Suppressor macrophage treated with lipopolysaccharide for 4 hours (primary cell): ENCODE results near the gene STK16.
"Not testable (repeated sequence)": the region's sequence is repeated elsewhere in the genome, so short reads cannot be mapped to it uniquely, and the experiment has no call there.

ENCODE experiments used
- DNase-seq: peaks from one replicate; pipeline ENCODE4 v3.0.0-alpha.2; 2020

STK16 gene

DNA sequence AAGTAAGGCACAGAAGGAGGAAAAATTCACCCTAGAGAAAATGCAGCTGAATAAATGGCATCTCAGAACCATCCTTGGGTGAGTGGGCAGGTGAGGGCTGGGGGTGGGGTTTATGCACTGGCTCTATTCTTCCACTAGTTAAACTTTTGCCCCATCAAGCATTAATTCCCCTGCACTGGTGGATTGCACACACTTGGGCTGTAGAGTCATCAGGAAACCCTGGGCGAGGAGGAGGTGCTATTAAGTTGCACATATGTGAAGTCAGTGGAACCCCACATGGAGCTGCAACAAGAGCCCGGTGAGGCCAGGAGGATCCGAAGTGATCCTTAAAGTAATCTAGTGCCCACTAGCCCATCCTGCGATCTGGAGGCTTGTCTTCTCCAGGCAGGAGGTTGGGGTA lies 27.1 kb downstream of the STK16 start:
- no peak for DNase-seq

DNA sequence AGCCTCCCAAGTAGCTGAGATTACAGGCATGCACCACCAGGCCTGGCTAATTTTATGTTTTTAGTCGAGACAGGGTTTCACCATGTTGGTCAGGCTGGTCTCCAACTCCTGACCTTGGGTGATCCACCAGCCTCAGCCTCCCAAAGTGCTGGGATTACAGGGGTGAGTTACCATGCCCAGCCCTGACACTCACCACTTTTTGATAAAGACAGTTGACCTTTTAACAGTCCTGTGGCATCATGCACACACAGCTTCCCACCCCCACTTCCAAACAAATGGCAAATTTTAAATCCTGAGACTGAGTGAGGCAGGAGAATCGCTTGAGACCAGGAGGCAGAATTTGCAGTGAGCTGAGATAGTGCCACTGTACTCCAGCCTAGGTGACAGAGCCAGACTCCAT lies 27.7 kb downstream of the STK16 start:
- peak; percentile 39 for DNase-seq

DNA sequence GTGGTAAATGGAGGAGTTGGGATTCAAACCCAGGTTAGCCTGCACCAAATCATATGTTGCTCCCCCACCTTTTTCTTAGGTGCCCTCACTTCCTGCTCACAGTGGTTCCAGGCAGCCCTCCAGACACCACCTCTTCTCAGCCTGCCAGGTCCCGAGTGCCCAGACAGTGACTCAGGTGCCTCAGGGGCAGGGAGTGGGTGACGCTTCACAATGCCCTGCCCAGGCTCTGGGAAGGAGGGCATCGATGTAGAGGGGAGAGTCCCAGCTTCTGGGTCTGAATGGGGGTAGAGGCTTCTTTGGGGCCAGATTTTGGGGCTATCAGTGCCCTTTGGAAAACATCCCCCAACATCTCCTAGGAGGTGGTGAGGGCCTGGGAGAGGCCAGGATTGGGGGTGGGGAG lies 28.7 kb downstream of the STK16 start:
- no peak for DNase-seq

DNA sequence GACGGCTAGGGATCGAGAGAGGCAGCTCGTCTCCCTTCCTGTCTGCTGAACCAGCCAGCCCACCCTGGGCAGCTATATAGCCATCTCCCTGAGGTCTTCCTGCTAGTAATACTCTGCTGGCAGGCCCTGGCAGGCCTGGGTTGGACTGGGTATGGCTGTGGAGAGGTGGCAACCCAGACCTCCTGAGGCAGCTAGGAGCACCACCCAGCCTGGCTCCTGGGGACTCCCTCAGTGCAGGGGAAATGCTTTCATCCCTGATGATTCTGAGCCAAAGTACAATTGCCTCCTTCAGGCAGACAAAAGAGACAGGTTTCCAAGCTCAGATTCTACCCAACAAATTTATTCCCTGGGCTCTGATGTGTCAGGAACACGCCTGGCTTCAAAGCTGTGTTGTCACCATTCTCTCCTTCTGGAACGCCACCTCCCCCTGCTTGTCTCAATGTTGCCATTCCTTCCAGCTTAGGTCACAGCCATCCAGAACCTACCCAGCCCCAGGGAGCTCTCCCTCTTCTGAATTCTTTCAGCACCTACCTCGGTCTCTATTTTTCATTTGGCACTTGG lies 29.2 kb downstream of the STK16 start:
- no peak for DNase-seq

DNA sequence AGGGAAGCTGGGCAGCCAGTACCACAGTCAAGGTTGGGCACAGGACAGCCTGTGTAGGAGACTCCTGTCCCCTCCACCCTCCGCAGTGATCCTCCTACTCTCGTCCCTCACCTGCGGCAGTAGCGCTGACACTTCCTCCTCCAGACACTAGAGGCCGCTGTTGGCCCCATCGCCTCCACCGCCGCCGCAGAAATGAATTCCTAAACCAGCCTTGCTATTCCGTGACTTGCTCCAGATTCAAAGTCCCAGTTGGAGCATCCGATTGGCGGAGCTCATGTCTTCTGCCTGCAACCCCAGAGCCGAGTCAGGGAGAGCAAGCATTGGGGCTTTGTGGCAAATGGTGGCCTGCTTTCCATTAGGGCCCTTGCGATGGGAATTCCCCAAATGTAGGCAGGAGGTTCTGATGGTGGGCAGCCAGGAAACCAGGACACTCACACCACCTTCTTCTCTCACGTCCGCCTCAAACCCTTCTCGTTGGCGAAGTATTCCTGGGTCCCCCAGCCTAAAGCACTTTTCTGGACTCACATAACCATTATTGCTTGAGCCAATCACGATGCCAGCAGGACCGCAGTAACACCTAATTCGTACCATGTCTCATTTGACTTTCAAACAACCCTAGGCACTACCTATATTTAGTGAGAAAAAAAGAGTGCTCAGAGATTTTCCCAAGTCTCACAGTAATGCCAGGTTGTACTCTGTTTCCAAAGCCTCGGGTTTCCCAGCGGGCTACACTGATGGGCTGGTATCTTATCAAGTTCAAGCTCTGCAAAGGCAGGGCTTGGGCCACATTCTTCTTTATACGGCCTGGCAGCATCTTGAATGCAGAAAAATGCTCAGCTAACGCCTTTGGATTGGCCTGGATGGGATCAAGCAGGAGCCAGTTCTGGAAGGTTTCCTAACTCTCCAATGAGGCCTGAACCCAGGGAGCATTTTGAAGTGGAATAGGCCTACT lies 32.7 kb downstream of the STK16 start:
- DNase-seq = peak; percentile 77

DNA sequence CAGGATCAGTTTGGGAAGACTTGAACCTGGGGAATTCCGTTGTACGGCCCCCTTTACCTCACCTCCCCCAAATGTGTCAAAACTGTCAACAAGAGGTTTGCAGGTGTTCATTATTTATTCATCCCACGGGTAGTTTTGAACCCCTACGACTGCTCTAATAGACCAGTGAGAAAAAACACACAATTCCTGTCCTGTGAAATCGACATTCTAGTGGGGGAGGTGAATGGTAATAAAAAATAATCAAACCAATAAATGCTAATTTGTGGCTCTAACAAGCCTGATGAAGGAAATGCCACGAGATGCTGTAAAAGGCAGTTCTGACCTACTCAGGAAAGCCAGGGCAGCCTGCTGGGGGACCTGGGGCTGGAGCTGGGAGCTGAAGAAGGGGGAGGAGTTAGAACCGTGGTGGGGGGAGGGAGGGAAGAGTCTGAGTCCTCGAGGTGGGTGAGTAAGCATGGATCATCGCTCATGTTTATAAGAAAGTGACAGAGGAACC lies 33.4 kb downstream of the STK16 start:
- DNase-seq = no peak

DNA sequence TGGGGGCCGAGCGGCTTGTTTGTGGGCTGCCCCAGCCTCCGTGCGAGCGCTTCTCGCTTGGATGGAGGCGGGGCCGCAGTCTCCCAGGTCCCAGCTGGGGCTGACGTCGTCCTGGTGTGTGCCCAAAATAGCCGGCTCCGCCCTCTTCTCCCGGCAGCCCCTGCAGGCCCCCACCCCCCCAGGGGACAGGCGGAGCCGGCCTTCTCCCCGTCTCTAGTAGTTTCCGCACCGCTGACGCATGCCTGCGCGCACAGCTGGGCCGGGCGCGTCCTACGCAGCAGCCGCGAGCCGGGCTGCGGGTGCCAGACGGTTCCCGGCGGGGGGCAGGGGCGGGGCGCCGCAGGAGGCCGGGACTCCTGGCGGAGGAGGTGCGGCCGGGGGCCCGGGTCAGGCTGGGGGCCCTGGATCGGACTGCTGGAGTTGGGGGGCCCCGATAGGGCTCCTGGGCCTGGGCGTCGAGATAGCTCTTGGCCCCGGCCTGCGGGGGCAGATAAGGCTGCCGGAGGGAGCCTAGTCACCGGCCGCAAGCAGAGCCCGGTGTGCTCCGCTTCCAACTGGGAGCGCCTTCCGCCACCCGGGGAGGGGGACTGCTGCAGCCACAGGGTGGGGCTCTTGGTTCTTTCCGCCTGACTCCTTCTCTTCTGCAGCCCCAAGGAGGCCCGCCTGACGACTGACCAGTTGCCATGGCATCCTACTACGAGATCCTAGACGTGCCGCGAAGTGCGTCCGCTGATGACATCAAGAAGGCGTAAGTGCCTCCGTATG lies 34.1 kb downstream of the STK16 start, which contains the start of gene DNAJB2:
Gene DNAJB2 (plus strand): TSS at position 216 of the 765 bp plus-strand sequence. CDS start 468 bp downstream, at position 684.
- peak; percentile 99 for DNase-seq

DNA sequence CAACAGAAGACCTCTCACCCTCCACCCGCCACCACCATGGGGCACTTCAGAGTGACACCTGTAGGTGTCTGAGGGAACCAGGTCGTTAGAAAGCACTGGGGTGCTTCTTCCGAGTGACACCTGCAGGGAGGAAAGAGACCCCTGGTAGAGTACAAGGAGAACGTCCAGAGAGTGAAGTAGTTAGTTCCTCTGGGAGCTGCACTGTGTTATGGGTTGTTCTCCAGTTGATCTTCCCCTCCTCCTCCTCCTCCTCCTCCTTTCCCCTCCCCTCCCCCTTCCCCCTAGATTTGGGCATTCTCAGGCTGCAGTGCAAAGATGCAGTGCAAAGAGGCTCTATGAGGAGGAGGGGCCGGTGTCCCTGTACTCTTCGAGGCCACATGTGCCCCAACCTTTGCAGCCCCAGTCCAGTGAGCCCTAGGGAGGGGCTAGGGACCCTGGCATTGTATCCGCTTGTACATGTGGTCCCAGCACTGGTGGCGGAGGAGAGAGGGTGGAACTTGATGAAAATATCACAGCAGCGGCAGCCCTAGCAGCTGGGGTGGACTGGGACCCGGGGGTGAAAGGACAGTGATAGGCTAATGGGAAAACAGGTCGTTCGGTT lies 34.7 kb downstream of the STK16 start:
- no peak for DNase-seq

DNA sequence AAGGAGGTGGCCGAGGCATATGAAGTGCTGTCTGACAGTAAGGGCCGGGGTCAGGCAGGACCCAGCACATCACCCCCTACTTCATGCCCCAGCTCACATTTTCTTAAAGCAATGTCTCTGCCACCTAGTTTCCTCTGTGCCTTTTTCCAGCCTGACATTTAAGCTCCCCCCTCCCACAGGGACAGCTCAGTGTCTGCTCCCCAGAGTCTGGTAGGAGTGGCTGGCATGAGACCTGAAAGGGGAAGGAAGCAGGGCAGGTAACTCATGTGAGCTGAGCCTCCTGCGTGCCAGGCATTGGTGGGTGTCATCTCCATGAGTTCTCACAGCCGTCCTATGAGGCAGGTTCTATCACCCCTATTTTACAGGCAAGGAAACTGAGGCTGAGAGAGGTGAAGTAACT lies 35.4 kb downstream of the STK16 start:
- no peak for DNase-seq

DNA sequence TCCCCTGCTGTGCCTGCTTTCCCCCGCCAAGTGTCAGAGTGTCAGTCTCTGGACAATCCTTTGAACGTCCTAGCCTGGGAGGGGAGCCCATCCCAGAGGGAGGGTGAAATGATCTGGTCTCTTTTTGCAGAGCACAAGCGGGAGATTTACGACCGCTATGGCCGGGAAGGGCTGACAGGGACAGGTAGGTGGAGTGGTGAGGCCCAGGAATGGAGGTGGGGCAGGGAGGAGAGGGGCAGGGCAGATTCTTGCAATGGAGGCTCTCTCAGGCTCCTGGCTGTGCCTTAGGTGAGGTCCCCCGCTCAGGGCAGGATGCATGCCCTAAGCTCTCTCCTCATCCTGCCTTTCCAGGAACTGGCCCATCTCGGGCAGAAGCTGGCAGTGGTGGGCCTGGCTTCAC lies 36.3 kb downstream of the STK16 start:
- no peak for DNase-seq

DNA sequence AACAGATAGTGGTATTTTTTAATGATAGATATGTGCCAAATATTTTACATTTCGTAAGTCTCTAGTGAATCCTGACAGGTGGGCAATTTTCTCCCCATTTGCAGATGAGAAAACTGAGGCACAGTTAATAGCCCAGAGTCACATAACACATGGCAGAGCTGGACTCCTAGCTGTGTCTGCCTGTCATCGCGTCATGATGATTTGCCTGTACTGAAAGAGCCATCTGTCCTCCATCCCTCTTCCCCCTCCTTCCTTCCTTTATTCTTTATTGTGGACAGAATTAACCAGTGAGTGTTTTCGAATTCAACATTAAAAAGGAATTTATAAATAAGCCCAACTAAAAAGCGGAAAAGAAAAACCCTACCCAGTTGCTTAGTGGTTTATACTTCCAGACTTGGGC lies 37.1 kb downstream of the STK16 start:
- DNase-seq = no peak

DNA sequence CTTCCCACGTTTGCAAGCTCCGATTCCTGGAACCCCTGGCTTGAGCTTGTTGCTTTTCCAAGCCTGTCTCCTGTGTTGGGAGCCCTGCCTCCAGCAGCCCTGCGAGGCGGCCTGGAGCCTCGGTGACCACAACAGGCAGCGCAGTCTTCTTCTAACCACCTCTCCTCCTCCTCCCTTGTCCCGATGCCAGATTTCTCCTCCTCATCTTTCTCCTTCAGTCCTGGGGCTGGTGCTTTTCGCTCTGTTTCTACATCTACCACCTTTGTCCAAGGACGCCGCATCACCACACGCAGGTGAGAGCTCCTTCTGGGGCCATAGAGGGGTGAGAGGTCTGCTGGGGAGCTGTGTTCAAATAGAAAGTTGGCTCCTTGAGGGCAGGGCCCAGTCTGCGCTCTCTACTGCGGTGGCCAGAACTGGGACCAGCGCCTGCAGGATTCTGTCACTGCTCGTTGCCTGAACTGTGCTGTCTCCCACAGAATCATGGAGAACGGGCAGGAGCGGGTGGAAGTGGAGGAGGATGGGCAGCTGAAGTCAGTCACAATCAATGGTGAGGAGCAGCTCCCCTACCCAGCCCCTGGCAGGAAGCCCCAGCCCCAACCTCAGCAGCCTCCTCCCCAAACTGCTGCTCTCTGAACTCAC lies 37.8 kb downstream of the STK16 start:
- DNase-seq = no peak

DNA sequence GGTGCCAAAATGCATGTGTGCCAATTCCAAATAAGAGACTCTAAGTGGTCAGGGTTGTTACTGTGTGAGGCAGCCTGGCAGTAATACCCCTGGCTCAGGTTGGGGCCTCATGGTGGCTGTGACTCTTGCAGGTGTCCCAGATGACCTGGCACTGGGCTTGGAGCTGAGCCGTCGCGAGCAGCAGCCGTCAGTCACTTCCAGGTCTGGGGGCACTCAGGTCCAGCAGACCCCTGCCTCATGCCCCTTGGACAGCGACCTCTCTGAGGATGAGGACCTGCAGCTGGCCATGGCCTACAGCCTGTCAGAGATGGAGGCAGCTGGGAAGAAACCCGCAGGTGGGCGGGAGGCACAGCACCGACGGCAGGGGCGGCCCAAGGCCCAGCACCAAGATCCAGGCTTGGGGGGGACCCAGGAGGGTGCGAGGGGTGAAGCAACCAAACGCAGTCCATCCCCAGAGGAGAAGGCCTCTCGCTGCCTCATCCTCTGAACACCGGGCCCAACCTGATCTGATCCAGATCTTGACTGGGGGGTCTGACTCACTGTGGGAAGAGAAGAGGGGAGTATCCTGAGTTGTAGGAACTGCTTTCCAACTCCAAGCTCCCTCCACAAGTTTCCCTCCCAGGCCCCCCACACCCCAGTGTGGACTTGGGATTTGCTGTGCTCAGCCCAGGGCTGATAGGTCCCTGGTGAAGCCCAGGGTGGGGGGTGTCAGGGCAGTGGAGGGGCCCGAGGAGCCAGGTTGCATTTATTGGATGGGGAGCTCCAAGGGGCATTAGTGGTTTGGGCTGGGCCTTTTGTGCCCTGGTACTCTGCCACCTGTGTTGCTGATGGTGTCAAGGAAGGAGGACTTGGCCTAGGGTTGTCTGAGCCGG lies 39.5 kb downstream of the STK16 start:
- DNase-seq = no peak

DNA sequence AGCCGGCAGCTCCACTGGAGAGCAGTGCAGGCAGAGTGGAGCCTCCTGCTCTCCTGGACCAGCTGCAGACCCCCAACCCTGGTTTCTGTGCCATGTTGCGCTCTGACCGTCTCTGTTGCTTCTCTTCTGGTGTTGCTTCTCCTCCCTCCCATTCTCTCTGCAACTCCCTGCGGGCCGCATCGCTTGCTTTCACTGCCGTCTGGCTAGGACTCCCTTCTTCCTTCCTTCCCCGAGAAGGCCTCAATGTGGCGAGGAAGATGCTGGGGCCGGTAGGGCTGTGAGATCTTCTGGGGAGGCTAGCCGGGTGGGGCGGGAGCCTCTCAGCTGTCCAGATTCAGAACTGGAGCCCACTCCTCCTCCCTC lies 40.1 kb downstream of the STK16 start:
- no peak for DNase-seq

DNA sequence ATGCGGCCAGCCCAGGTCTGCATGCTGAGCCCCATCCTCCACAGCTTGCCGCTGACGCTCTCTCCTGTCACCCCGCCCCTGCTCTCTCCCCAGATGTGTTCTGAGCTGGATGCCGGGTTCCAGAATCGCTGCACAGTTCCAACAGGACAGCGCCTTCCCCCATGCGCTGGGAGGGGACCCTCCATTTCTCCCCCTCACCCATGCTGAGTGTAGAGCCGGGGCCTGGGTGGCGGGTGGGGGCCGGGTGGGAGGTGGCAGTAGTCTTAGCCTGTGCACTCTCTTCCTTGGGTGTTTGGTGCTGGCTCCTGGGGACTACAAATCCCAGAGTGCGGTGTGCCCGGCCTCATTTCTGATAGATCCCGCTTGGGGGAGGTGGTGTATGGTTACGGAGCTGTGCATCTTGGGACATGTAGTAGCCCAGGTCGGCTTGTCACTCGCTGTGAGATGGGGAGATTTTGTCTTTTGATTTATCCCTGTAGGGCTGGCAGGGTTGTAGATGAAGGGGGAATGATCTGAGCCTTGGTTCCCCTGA lies 40.7 kb downstream of the STK16 start:
- no peak for DNase-seq

DNA sequence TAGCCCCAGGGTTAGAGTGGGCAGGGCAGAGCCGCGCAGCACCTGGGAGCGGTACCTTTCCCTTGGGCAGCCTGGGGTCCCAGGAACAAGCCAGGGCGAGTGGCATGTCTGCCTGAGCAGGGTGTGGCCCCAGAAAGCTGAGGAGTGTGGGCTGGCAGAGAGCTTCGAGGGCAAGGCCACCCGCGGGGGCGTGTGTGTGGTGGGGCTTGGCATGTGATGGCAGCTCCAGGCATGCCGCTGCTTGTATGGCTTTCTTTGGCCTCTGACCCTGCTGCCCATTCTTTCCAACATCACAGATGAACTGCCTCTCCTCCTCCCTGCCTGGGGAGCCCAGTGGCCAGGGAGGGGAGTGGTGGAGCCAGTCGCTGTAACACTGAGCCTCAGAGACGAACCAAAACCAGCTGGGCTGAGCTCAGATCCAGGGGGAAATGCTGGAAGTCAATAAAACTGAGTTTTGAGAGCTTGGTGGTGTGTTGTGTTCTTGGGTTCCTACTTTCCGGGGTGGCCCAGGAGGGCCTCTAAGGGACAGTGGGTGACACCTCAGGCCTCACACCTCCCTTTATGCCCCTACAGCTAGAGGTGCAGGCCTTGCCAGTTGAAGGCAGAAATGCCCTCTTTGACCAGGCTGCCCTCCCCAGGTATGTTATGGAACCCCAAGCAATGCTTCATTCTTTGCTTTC lies 41.3 kb downstream of the STK16 start:
- DNase-seq = no peak

DNA sequence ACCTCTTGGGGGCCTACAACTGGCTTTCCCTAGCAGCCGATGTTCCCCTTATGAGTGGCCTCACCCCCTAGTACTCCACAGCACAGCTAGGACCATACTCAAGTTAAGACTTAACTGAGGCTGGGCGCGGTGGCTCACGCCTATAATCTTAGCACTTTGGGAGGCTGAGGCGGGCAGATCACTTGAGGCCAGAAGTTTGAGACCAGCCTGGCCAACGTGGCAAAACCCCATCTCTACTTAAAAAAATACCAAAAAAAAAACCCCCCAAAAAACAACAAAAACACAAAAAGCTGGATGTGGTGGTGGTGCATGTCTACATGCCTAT lies 41.8 kb downstream of the STK16 start:
- not testable (repeated sequence) for DNase-seq

DNA sequence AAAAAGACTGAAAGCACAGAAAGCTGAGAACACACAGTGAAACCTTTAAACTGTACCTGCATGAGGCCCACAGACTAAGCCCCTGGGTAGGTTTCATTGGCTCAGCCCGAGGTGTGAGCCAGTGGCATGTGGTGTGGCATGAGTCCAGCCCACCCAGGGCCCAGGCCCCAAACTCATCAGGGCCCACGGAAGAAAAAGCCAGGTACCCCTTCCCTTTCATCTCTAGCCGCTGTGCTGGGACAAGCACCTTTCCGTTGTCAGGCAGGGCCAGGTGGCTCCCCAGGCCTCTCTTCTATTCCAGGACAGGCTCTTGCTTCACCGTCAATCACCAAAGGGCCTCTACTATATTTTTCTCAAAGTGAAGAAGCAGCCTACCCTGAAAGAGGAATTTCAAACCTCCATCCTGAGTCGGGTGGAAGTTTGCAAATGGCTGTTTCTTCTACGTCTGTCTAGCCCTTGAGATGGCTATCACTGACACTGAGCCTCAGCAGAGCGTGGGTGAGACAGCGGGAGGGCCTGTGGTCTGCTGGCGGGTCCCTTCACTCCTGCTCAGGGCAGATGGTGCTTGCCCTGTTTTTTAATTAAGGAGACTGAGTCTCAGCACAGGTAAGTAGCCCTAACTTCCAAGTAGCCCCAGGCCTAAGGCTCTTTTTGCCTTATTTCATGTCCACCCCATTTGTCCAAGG lies 42.4 kb downstream of the STK16 start:
- DNase-seq = no peak

DNA sequence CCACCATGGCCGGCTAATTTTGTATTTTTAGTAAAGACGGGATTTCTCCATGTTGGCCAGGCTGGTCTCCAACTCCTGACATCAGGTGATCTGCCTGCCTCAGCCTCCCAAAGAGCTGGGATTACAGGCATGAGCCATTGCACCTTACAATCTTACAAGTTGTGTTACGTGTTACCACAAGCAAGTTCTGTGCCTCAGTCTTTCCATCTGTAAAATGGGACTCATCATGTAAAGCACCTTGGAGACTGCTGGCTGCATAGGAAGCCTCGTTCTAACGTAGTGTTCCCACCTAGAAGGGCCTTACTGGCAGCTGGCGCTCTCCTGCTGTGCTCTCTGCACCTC lies 43.9 kb downstream of the STK16 start:
- no peak for DNase-seq
